Measurements from ENCODE around the gene CDC14C.

CDC14C gene

DNA sequence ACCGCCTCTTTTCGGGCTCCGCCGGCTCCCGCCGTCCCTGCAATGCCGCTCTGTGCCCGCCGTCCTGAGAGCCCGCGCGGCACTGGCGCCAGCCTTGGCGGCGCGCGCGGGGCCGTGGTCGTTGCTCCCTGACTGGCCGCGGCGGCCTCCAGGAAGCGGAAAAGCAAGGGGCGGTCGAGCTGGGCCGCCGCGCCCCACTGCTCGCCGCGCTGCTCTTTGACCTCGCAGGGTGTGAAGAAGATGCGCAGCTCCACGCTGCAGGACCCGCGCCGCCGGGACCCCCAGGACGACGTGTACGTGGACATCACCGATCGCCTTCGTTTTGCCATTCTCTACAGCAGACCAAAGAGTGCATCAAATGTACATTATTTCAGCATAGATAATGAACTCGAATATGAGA lies at the start of gene CDC14C:
Gene CDC14C, plus strand, starts transcription at position 115 of the 400 bp plus-strand sequence. Its CDS starts 126 bp downstream, at position 241.
- Histone ChIP-seq H3K27ac (no peak within 1 kb of the TSS), H3K4me3 (no peak within 1 kb of the TSS)
- DNase-seq (ENCODE audit: low spot score), result no peak
- TF ChIP-seq CTCF (IDR thresholded peaks at IDR 0.05), result no peak

GRCh38 chr7:48875045-48875916 lies 49.1 kb upstream of the CDC14C start:
- H3K27ac ChIP-seq, result no peak overlapping the region
- H3K4me3 ChIP-seq, result no peak overlapping the region
- no peak for TF ChIP-seq CTCF (IDR thresholded peaks at IDR 0.05)
- DNase-seq (ENCODE audit: low spot score), result no peak

GRCh38 chr7:48876087-48876486 lies 48.3 kb upstream of the CDC14C start:
- Histone ChIP-seq H3K4me3 (no peak overlapping the region), H3K27ac (no peak overlapping the region)
- no peak for TF ChIP-seq CTCF (IDR thresholded peaks at IDR 0.05)
- no peak for DNase-seq (ENCODE audit: low spot score)

DNA sequence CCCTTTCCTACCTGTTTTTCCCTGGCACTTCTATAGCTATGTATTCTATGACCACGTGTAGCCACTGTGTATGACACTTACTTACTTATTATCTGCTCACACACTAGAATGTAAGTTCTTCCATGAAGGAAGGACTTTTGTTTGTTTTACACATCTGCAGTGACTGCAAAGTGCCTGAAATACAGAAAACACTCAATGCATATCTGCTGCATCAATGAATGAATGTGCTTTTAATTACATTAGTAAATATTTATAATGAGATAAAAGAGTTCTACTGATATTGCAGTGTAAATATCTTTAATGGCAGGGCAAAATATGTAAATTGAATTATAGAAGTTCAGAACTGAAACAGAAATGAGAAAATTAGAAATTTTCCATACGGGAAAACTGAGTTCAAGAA lies 43.5 kb upstream of the CDC14C start:
- no peak overlapping the region for H3K4me3 ChIP-seq
- TF ChIP-seq CTCF (IDR thresholded peaks at IDR 0.05), result no peak
- H3K27ac ChIP-seq, result no peak overlapping the region
- no peak for DNase-seq (ENCODE audit: low spot score)

- TF ChIP-seq CTCF (IDR thresholded peaks at IDR 0.05), result no peak
- Histone ChIP-seq H3K4me3 (no peak overlapping the region), H3K27ac (no peak overlapping the region)
- no peak for DNase-seq (ENCODE audit: low spot score)
These were observed 36.8 kb upstream of the CDC14C start for GRCh38 chr7:48887500-48887899.

DNA sequence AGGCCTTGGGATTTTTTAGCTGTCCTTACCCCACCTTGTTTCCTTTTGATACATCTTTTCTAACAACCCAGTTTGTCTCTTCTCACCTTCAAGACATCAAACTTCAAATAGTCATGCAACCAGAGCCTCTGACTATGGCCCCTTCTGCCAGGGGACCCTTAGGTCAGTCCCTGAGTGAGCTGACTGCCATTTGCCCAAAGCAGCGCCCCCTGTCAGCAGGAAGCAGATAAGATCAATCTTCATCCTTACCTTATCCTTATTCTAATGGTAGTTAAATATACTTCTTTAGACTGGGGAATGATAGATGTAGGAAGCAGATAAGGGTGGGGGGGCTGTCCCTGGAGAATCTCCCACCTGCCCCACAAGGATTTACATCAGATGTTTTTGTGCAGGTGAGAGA lies 29.8 kb upstream of the CDC14C start:
- no peak for TF ChIP-seq CTCF (IDR thresholded peaks at IDR 0.05)
- Histone ChIP-seq H3K27ac (no peak overlapping the region), H3K4me3 (no peak overlapping the region)
- no peak for DNase-seq (ENCODE audit: low spot score)

GRCh38 chr7:48899932-48900331 lies 24.4 kb upstream of the CDC14C start:
- TF ChIP-seq CTCF (IDR thresholded peaks at IDR 0.05), result no peak
- DNase-seq (ENCODE audit: low spot score), result no peak
- H3K4me3 ChIP-seq, result no peak overlapping the region

More at GRCh38 chr7:48899932-48900331, 24.4 kb upstream of the CDC14C start:
- no peak overlapping the region for H3K27ac ChIP-seq
